ENCODE results near the gene HLA-DRA.

Gene HLA-DRA

DNA sequence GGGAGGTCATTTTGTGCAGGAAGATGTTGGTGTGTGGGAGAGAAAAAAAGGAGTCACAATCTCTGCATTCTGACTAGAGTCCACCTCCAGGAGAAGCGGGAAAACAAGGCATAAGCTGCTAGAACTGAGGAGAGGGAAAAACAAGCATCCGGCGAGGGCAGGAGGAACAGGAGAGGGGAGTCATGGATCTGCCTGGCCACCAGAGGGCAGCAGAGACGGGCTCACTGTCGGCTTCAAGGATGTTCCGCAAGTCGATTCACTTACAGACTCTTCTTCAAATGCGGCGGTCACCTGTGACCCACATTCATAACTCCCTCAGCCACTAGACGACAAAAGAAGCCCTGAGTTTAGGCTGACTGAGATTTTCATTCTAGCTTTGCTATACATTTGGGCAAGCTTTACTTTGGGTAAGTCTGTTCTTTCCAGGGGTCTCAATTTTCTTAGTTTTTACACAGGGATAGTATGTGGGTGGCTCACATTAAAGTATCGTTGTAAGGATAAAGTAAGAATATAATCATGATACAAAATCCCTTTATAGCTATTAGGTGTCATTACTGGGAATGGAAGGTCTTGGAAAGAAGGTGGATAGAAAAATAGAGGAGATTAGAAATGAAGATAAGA lies 26.1 kb upstream of the HLA-DRA start:
- Histone ChIP-seq H3K4me1 (ENCODE audit: control insufficient read depth, insufficient read depth, low read length) (no peaks in the 10 kb centered on the region), H3K27ac (ENCODE audit: extremely low read depth, low read depth, low read length) (no peak overlapping the region), H3K4me3 (ENCODE audit: low read depth, low read length) (no peak overlapping the region), H3K9me3 (ENCODE audit: control insufficient read depth, insufficient read depth, low read depth, low read length) (no peaks in the 10 kb centered on the region), H3K36me3 (ENCODE audit: control insufficient read depth in 2 of 2, insufficient read depth in 1 of 2, low read length in 2 of 2) (no peaks in the 10 kb centered on the region)
- ChIA-PET POLR2A (no interaction called here), CTCF (interaction anchor here (0.5 to 11.0 kb wide), 100 partner anchors 9 to 675 kb away, joined by 3 to 179 read pairs (median 5); partner anchors contain the start of genes HLA-DMA, HLA-DQA1, HLA-DQB1 and HLA-DQB2)
- 0 out of 2 replicates have a peak, but pooled peaks have one; percentile 28 for TF ChIP-seq ZFP69B (tag by site-specific recombination; IDR thresholded peaks at IDR 0.05)
- TF ChIP-seq ZNF423 (tag by site-specific recombination; IDR thresholded peaks at IDR 0.05), result no peak
- TF ChIP-seq, protein P1, sequence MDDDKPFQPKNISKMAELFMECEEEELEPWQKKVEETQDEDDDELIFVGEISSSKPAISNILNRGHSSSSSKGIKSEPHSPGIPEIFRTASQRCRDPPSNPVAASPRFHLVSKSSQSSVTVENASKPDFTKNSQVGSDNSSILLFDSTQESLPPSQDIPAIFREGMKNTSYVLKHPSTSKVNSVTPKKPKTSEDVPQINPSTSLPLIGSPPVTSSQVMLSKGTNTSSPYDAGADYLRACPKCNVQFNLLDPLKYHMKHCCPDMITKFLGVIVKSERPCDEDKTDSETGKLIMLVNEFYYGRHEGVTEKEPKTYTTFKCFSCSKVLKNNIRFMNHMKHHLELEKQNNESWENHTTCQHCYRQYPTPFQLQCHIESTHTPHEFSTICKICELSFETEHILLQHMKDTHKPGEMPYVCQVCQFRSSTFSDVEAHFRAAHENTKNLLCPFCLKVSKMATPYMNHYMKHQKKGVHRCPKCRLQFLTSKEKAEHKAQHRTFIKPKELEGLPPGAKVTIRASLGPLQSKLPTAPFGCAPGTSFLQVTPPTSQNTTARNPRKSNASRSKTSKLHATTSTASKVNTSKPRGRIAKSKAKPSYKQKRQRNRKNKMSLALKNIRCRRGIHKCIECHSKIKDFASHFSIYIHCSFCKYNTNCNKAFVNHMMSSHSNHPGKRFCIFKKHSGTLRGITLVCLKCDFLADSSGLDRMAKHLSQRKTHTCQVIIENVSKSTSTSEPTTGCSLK (tag by site-specific recombination; IDR thresholded peaks at IDR 0.05), result no peak
- peak; percentile 72 for TF ChIP-seq ZNF335 (tag by site-specific recombination; conservative IDR thresholded peaks at IDR 0.05)
- no peak for TF ChIP-seq MEIS1 (CRISPR knock-in tag; IDR thresholded peaks at IDR 0.05; ENCODE audit: borderline replicate concordance)
- no peak for TF ChIP-seq GFI1B (tag by site-specific recombination; IDR thresholded peaks at IDR 0.05)
- no peak for TF ChIP-seq KLF1 (tag by site-specific recombination; IDR thresholded peaks at IDR 0.05)
- peak; percentile 31; the same call in 1 of the 2 replicates for TF ChIP-seq ZNF391 (tag by site-specific recombination; IDR thresholded peaks at IDR 0.05; ENCODE audit: borderline replicate concordance, low read depth)
- peak; percentile 94 for TF ChIP-seq ZBTB17 (tag by site-specific recombination; IDR thresholded peaks at IDR 0.05)
- TF ChIP-seq, protein P2, sequence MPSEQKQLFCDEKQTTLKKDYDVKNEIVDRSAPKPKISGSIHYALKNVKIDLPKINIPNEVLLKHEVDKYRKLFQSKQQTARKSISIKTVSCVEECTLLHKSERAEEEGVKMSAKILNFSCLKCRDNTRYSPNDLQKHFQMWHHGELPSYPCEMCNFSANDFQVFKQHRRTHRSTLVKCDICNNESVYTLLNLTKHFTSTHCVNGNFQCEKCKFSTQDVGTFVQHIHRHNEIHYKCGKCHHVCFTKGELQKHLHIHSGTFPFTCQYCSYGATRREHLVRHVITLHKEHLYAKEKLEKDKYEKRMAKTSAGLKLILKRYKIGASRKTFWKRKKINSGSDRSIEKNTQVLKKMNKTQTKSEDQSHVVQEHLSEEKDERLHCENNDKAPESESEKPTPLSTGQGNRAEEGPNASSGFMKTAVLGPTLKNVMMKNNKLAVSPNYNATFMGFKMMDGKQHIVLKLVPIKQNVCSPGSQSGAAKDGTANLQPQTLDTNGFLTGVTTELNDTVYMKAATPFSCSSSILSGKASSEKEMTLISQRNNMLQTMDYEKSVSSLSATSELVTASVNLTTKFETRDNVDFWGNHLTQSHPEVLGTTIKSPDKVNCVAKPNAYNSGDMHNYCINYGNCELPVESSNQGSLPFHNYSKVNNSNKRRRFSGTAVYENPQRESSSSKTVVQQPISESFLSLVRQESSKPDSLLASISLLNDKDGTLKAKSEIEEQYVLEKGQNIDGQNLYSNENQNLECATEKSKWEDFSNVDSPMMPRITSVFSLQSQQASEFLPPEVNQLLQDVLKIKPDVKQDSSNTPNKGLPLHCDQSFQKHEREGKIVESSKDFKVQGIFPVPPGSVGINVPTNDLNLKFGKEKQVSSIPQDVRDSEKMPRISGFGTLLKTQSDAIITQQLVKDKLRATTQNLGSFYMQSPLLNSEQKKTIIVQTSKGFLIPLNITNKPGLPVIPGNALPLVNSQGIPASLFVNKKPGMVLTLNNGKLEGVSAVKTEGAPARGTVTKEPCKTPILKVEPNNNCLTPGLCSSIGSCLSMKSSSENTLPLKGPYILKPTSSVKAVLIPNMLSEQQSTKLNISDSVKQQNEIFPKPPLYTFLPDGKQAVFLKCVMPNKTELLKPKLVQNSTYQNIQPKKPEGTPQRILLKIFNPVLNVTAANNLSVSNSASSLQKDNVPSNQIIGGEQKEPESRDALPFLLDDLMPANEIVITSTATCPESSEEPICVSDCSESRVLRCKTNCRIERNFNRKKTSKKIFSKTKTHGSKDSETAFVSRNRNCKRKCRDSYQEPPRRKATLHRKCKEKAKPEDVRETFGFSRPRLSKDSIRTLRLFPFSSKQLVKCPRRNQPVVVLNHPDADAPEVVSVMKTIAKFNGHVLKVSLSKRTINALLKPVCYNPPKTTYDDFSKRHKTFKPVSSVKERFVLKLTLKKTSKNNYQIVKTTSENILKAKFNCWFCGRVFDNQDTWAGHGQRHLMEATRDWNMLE (tag by site-specific recombination; conservative IDR thresholded peaks at IDR 0.05; ENCODE audit: low read depth), result no peak
- TF ChIP-seq GLI2 (tag by site-specific recombination; IDR thresholded peaks at IDR 0.05; ENCODE audit: borderline replicate concordance, low read depth), result no peak
- TF ChIP-seq SP7 (tag by site-specific recombination; IDR thresholded peaks at IDR 0.05), result peak; percentile 46
- TF ChIP-seq TRIM28 (IDR thresholded peaks at IDR 0.05; ENCODE audit: borderline replicate concordance, low read length), result peak; percentile 53; the same call in 1 of the 2 replicates
- TF ChIP-seq ZNF341 (tag by site-specific recombination; IDR thresholded peaks at IDR 0.05; ENCODE audit: low read depth), result no peak
- TF ChIP-seq PRDM1 (tag by site-specific recombination; IDR thresholded peaks at IDR 0.05), result 0 out of 2 replicates have a peak, but pooled peaks have one; percentile 32
- no peak for TF ChIP-seq ZNF843 (tag by site-specific recombination; IDR thresholded peaks at IDR 0.05)
- TF ChIP-seq IKZF3 (tag by site-specific recombination; IDR thresholded peaks at IDR 0.05), result no peak
- TF ChIP-seq ZBTB21 (tag by site-specific recombination; IDR thresholded peaks at IDR 0.05), result no peak
- no peak for TF ChIP-seq BCL11B (tag by site-specific recombination; IDR thresholded peaks at IDR 0.05; ENCODE audit: low read depth)
- no peak for TF ChIP-seq ZNF211 (tag by site-specific recombination; IDR thresholded peaks at IDR 0.05; ENCODE audit: low read depth)
- TF ChIP-seq SCRT2 (tag by site-specific recombination; IDR thresholded peaks at IDR 0.05), result peak; percentile 83
- no peak for TF ChIP-seq ZNF585B (tag by site-specific recombination; IDR thresholded peaks at IDR 0.05)
- TF ChIP-seq ZNF202 (tag by site-specific recombination; IDR thresholded peaks at IDR 0.05; ENCODE audit: borderline replicate concordance), result no peak
- TF ChIP-seq FEZF1 (tag by site-specific recombination; IDR thresholded peaks at IDR 0.05), result no peak
- no peak for TF ChIP-seq ZNF274 (IDR thresholded peaks at IDR 0.05; ENCODE audit: low read length)
- no peak for TF ChIP-seq ZNF274 (tag by site-specific recombination; IDR thresholded peaks at IDR 0.05; ENCODE audit: borderline replicate concordance)
- TF ChIP-seq, protein P3, sequence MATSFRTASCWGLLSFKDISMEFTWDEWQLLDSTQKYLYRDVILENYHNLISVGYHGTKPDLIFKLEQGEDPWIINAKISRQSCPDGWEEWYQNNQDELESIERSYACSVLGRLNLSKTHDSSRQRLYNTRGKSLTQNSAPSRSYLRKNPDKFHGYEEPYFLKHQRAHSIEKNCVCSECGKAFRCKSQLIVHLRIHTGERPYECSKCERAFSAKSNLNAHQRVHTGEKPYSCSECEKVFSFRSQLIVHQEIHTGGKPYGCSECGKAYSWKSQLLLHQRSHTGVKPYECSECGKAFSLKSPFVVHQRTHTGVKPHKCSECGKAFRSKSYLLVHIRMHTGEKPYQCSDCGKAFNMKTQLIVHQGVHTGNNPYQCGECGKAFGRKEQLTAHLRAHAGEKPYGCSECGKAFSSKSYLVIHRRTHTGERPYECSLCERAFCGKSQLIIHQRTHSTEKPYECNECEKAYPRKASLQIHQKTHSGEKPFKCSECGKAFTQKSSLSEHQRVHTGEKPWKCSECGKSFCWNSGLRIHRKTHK (tag by site-specific recombination; IDR thresholded peaks at IDR 0.05), result no peak
- peak; percentile 94 for TF ChIP-seq ZNF654 (tag by site-specific recombination; IDR thresholded peaks at IDR 0.05; ENCODE audit: low read depth)
- TF ChIP-seq YY1 (tag by site-specific recombination; IDR thresholded peaks at IDR 0.05), result no peak
- peak; percentile 50 for TF ChIP-seq ZNF600 (tag by site-specific recombination; IDR thresholded peaks at IDR 0.05)
- 0 out of 2 replicates have a peak, but pooled peaks have one; percentile 13 for TF ChIP-seq SCRT1 (tag by site-specific recombination; IDR thresholded peaks at IDR 0.05; ENCODE audit: borderline replicate concordance)
- no peak for TF ChIP-seq ZNF366 (tag by site-specific recombination; conservative IDR thresholded peaks at IDR 0.05)
